K562 (cell line): Measurements from ENCODE around the gene LLPH. TPM values are rescaled to one million over a fixed set of nuclear protein-coding genes. Genes with fewer than 3 reads are reported as not detected.

Experiments used
- ARID1B ChIP-seq: fragments of 450-650 bp; IDR thresholded peaks from 2 replicates; pipeline ENCODE4 v1.6.1; 2016; ENCODE audit warnings: antibody characterized with exemption, mild to moderate bottlenecking, inconsistent platforms
- ASH1L ChIP-seq: fragments of 450-650 bp; IDR thresholded peaks from 2 replicates; pipeline ENCODE4 v1.6.1; 2018; ENCODE audit warnings: borderline replicate concordance, mild to moderate bottlenecking, low read depth; ENCODE audit not compliant: partially characterized antibody
- ATF2 ChIP-seq: sonication (generic); formaldehyde crosslinking; IDR thresholded peaks from 2 replicates; pipeline ENCODE4 v1.8.1; 2022; ENCODE audit warnings: missing genetic modification reagents
- ESRRA ChIP-seq: fragments of 450-650 bp; IDR thresholded peaks from 2 replicates; pipeline ENCODE4 v1.6.1; 2014; ENCODE audit warnings: low read depth, mild to moderate bottlenecking, moderate library complexity, borderline replicate concordance
- FOSL1 ChIP-seq: fragments of 200-800 bp; sonication (Bioruptor generic); conservative IDR thresholded peaks from 2 replicates; pipeline ENCODE4 v1.6.1; 2016; ENCODE audit warnings: missing genetic modification characterization, missing compliant biosample characterization
- FOXK1 ChIP-seq: sonication (generic); formaldehyde crosslinking; IDR thresholded peaks from 2 replicates; pipeline ENCODE4 v1.8.0; 2022; ENCODE audit warnings: missing genetic modification reagents, mild to moderate bottlenecking, borderline replicate concordance
- GTF2B ChIP-seq: IDR thresholded peaks from 2 replicates; pipeline ENCODE4 v1.6.1; 2011; ENCODE audit not compliant: insufficient read length; ENCODE audit errors: extremely low read depth
- HEY1 ChIP-seq: fragments of 250-450 bp; sonication (Bioruptor Pico); IDR thresholded peaks from 2 replicates; pipeline ENCODE4 v1.5.0; 2020; ENCODE audit warnings: mild to moderate bottlenecking, moderate library complexity, borderline replicate concordance
- HNRNPH1 ChIP-seq: fragments of 200-400 bp; formaldehyde crosslinking; optimal IDR thresholded peaks from 2 replicates; pipeline ENCODE3; 2017; ENCODE audit warnings: low read depth, mild to moderate bottlenecking, low read length, moderate library complexity
- KDM1A ChIP-seq, 2 experiments: fragments of 450-650 bp; IDR thresholded peaks; 2 replicates each; pipeline ENCODE4 v1.6.1; 2016; ENCODE audit warnings: mild to moderate bottlenecking in 2 of 2
- PYGO2 ChIP-seq: fragments of 450-650 bp; IDR thresholded peaks from 2 replicates; pipeline ENCODE4 v1.6.1; 2016; ENCODE audit warnings: mild to moderate bottlenecking, missing genetic modification characterization, moderate library complexity, missing compliant biosample characterization
- RBFOX2 ChIP-seq: fragments of 200-400 bp; formaldehyde crosslinking; IDR thresholded peaks from 2 replicates; pipeline ENCODE4 v1.6.1; 2017; ENCODE audit warnings: low read depth, mild to moderate bottlenecking, low read length, moderate library complexity
- REST ChIP-seq, 2 experiments: fragments of 450-650 bp; formaldehyde crosslinking in 1 of 2; IDR thresholded peaks; 2 replicates each; pipeline versions ENCODE4 v1.4.0 to v1.6.1; 2014 to 2020; ENCODE audit warnings: mild to moderate bottlenecking in 2 of 2, borderline replicate concordance in 1 of 2, low read depth in 1 of 2
- SMAD4 ChIP-seq: fragments of 250-450 bp; sonication (Bioruptor Pico); conservative IDR thresholded peaks from 2 replicates; pipeline ENCODE4 v1.8.0; 2021; ENCODE audit warnings: inconsistent platforms, mild to moderate bottlenecking, moderate library complexity
- SRSF1 ChIP-seq: fragments of 200-400 bp; formaldehyde crosslinking; IDR thresholded peaks from 2 replicates; pipeline ENCODE4 v1.6.1; 2017; ENCODE audit warnings: mild to moderate bottlenecking, low read depth, low read length, moderate library complexity
- ZNF146 ChIP-seq: IDR thresholded peaks from one replicate; pipeline ENCODE4 v1.6.1; 2018; ENCODE audit warnings: missing compliant biosample characterization; ENCODE audit not compliant: unreplicated experiment
- ZNF197 ChIP-seq: fragments of 200-800 bp; sonication (Bioruptor generic); IDR thresholded peaks from 2 replicates; pipeline ENCODE4 v1.6.1; 2016; ENCODE audit warnings: low read depth, missing genetic modification characterization, missing compliant biosample characterization
- ZNF311 ChIP-seq: fragments of 250-450 bp; sonication (Bioruptor Pico); IDR thresholded peaks from 2 replicates; pipeline ENCODE4 v1.4.0; 2020; ENCODE audit warnings: mild to moderate bottlenecking, moderate library complexity
- ZNF696 ChIP-seq: fragments of 250-450 bp; sonication (Bioruptor Pico); conservative IDR thresholded peaks from 2 replicates; pipeline ENCODE4 v1.4.0; 2020; ENCODE audit warnings: mild to moderate bottlenecking, moderate library complexity
- polyA plus RNA-seq, 8 experiments: library from polyadenylated mRNA; depleted of rRNA in 4 of 8; stranded (reverse) in 5 of 8; unstranded in 3 of 8; fragments of >200 nt; fragmentation: Nextera tagmentation in 2 of 8; fragmentation: Illumina TruSeq in 1 of 8; extraction: Ambion mirVana in 2 of 8; extraction: Trizol in 1 of 8; gene quantifications; 2 replicates each; pipeline versions ENCODE4 v1.2.1 to v1.2.3, GENCODE V29; 2011 to 2014; ENCODE audit warnings: inconsistent platforms in 1 of 8, missing spikeins in 1 of 8
- total RNA-seq, 7 experiments: library from RNA; depleted of rRNA in 6 of 7; stranded (reverse); fragments of >200 nt in 6 of 7; fragmentation: Illumina TruSeq in 2 of 7; extraction: Trizol in 2 of 7; gene quantifications; 2 replicates each; pipeline versions ENCODE4 v1.2.1 to v1.2.3, GENCODE V29; 2011 to 2021; ENCODE audit warnings: low replicate concordance in 1 of 7

LLPH gene
- total and polyA plus RNA-seq, 9 of the 15 experiments (the other 6 are each of a cell fraction or from before 2014, with no cell fraction given): 19.1 to 87.3 (median 59.6) TPM

GRCh38 chr12:66164349-66164821 lies 33.8 kb upstream of the LLPH start (continued):
- no peak; the same call in 1 of the 2 replicates for TF ChIP-seq REST (IDR thresholded peaks at IDR 0.05; ENCODE audit: borderline replicate concordance)
- TF ChIP-seq REST (CRISPR knock-in tag; IDR thresholded peaks at IDR 0.05; ENCODE audit: low read depth): no peak
- TF ChIP-seq PYGO2: peak; percentile 61; the same call in 1 of the 2 replicates
- TF ChIP-seq SRSF1: no peak
- peak; percentile 90 for TF ChIP-seq ARID1B
- no peak for TF ChIP-seq FOXK1
- TF ChIP-seq ZNF311 (CRISPR knock-in tag): peak; percentile 64; the same call in 1 of the 2 replicates
- TF ChIP-seq HEY1: no peak
- TF ChIP-seq KDM1A (IDR thresholded peaks at IDR 0.05): peak; percentile 99
- peak; percentile 72; the same call in 1 of the 2 replicates for TF ChIP-seq ESRRA
- no peak for TF ChIP-seq ZNF696
- TF ChIP-seq ZNF146 (CRISPR knock-in tag): no peak
- TF ChIP-seq RBFOX2: no peak
- peak; percentile 95 for TF ChIP-seq SMAD4 (CRISPR knock-in tag)
- TF ChIP-seq GTF2B: no peak
- TF ChIP-seq ATF2 (CRISPR knock-in tag): no peak
- no peak for TF ChIP-seq ASH1L
- TF ChIP-seq FOSL1 (tag): peak; percentile 93
- peak; percentile 88 for TF ChIP-seq ZNF197 (CRISPR knock-in tag)
- TF ChIP-seq HNRNPH1: no peak
